B cell (primary cell): ENCODE data around the gene CLCN1. TPM values are rescaled to one million over a fixed set of nuclear protein-coding genes. Genes with fewer than 3 reads are reported as not detected.

ENCODE experiments used
- ATAC-seq: fragments of 200-7000 bp; cut with Tn5 transposase; one replicate; pipeline ENCODE4 v1.10.0; 2021; ENCODE audit warnings: low read depth, mild to moderate bottlenecking, moderate number of reproducible peaks, moderate library complexity
- CTCF ChIA-PET: fragments of 350-600 bp; sonication (Branson Sonifier 250); formaldehyde crosslinking; loops from one replicate; lab custom pipeline; 2021; ENCODE audit warnings: antibody characterized with exemption, inconsistent platforms; lab: Charles Lee
- POLR2A ChIA-PET: fragments of 350-600 bp; sonication (Branson Sonifier 250); formaldehyde crosslinking; loops from one replicate; lab custom pipeline; 2021; ENCODE audit warnings: antibody characterized with exemption; lab: Charles Lee
- DNase-seq: peaks from one replicate; pipeline ENCODE4 v3.0.0; 2013
- H2AFZ ChIP-seq: 2 replicates; pipeline ENCODE4 v1.6.1; 2012; ENCODE audit warnings: mild to moderate bottlenecking, low read depth, low read length; ENCODE audit not compliant: insufficient read depth, poor library complexity, severe bottlenecking
- H3K27ac ChIP-seq, 2 donors: 1 replicate in 1 of 2; 2 replicates in 1 of 2; pipeline ENCODE4 v1.5.1; 2012 to 2013; ENCODE audit warnings: low read length in 2 of 2, mild to moderate bottlenecking in 2 of 2, moderate library complexity in 1 of 2
- H3K27me3 ChIP-seq, 4 experiments: fragments of 200-600 bp in 1 of 4; sonication (generic) in 1 of 4; replicated peaks in 1 of 4; 1 replicate in 2 of 4; 2 replicates in 2 of 4; pipeline versions ENCODE4 v1.6.1 to v1.7.0; 2013 to 2016; ENCODE audit warnings: low read length in 3 of 4, mild to moderate bottlenecking in 2 of 4, mixed read lengths in 1 of 4, moderate library complexity in 1 of 4; ENCODE audit not compliant: insufficient read depth in 4 of 4, control insufficient read depth in 3 of 4; ENCODE audit errors: control extremely low read depth in 1 of 4
- H3K36me3 ChIP-seq, 2 experiments: replicated peaks in 1 of 2; 1 replicate in 1 of 2; 2 replicates in 1 of 2; pipeline versions ENCODE4 v1.6.1 to v1.7.1; 2013; ENCODE audit warnings: low read length in 1 of 2; ENCODE audit not compliant: insufficient read depth in 2 of 2, control insufficient read depth in 1 of 2; ENCODE audit errors: control extremely low read depth in 1 of 2, extremely low read depth in 1 of 2
- H3K4me1 ChIP-seq, 2 donors: fragments of 200-600 bp in 1 of 2; sonication (generic) in 1 of 2; 1 replicate in 1 of 2; 2 replicates in 1 of 2; pipeline versions ENCODE4 v1.5.1 to v1.6.1; 2013 to 2017; ENCODE audit warnings: low read length in 2 of 2; ENCODE audit not compliant: control insufficient read depth in 2 of 2, insufficient read depth in 2 of 2
- H3K4me2 ChIP-seq: replicated peaks from 2 replicates; pipeline ENCODE3; 2012; ENCODE audit warnings: mild to moderate bottlenecking, low read depth, low read length; ENCODE audit not compliant: poor library complexity, severe bottlenecking
- H3K4me3 ChIP-seq, 5 experiments: fragments of 200-600 bp in 1 of 5; sonication (generic) in 1 of 5; 1 replicate in 3 of 5; 2 replicates in 2 of 5; pipeline versions ENCODE4 v1.5.1 to v1.7.0; 2011 to 2016; ENCODE audit warnings: low read length in 4 of 5, mild to moderate bottlenecking in 4 of 5, low read depth in 2 of 5, control low read depth in 1 of 5, moderate library complexity in 1 of 5; ENCODE audit not compliant: insufficient read depth in 1 of 5; ENCODE audit errors: control extremely low read depth in 1 of 5, extremely low read depth in 1 of 5
- H3K79me2 ChIP-seq: fragments of 200-600 bp; sonication (generic); one replicate; pipeline ENCODE4 v1.6.0; 2016; ENCODE audit warnings: low read length; ENCODE audit not compliant: control insufficient read depth, insufficient read depth
- H3K9ac ChIP-seq: fragments of 200-600 bp; sonication (generic); 2 replicates; pipeline ENCODE4 v1.6.1; 2017; ENCODE audit warnings: mild to moderate bottlenecking, low read length, moderate library complexity
- H3K9me3 ChIP-seq, 3 donors: one replicate each; pipeline versions ENCODE4 v1.6.1 to v1.7.1; 2013; ENCODE audit warnings: low read length in 2 of 3; ENCODE audit not compliant: control insufficient read depth in 2 of 3, insufficient read depth in 1 of 3; ENCODE audit errors: control extremely low read depth in 1 of 3
- H4K20me1 ChIP-seq: 2 replicates; pipeline ENCODE4 v1.6.0; 2012; ENCODE audit warnings: mild to moderate bottlenecking, low read length; ENCODE audit not compliant: insufficient read depth, control insufficient read depth, poor library complexity, severe bottlenecking
- H3K27ac Mint-ChIP-seq: one replicate; pipeline ENCODE4 v1.8.0; 2021; ENCODE audit warnings: mixed read lengths
- H3K27me3 Mint-ChIP-seq: one replicate; pipeline ENCODE4 v1.8.0; 2021; ENCODE audit warnings: mixed read lengths
- H3K4me1 Mint-ChIP-seq: one replicate; pipeline ENCODE4 v1.8.0; 2021; ENCODE audit warnings: mixed read lengths
- H3K4me3 Mint-ChIP-seq: one replicate; pipeline ENCODE4 v1.8.0; 2021; ENCODE audit warnings: mixed read lengths
- H3K9me3 Mint-ChIP-seq: one replicate; pipeline ENCODE4 v1.8.0; 2022; ENCODE audit warnings: mixed read lengths; ENCODE audit not compliant: insufficient read depth
- EZH2 ChIP-seq: IDR thresholded peaks from 2 replicates; pipeline ENCODE4 v1.6.1; 2012; ENCODE audit warnings: borderline replicate concordance, low read depth, mild to moderate bottlenecking, moderate library complexity, low read length; ENCODE audit not compliant: insufficient read depth, poor library complexity, severe bottlenecking
- WGBS: methylation state at CpG from one replicate; pipeline ENCODE4 v1.1.5; 2013; ENCODE audit warnings: missing lambda C conversion rate; ENCODE audit not compliant: insufficient coverage; 5-methylcytosine and 5-hydroxymethylcytosine counted together
- intact Hi-C: fragments of 100-400 bp; cut with micrococcal nuclease; formaldehyde crosslinking; loops from one replicate; pipeline ENCODE4 v1.10.0; 2022
- polyA plus RNA-seq: library from polyadenylated mRNA; depleted of rRNA; stranded (reverse); fragments of >200 nt; gene quantifications from 2 replicates; pipeline ENCODE4 v1.2.3, GENCODE V29; 2012
- total RNA-seq, 2 donors: library from RNA; stranded (reverse); fragments of 120-200 nt in 1 of 2; gene quantifications; 1 replicate in 1 of 2; 2 replicates in 1 of 2; pipeline versions ENCODE4 v1.2.3 to v1.2.4, GENCODE V29; 2013 to 2022
- TF ChIP-seq, protein P1 (sequence below): fragments of 200-600 bp; IDR thresholded peaks from one replicate; pipeline ENCODE4 v1.8.0; 2022; ENCODE audit warnings: antibody characterized with exemption, mild to moderate bottlenecking

CLCN1 gene
- total and polyA plus RNA-seq, 2 donors (not counting 1 experiment from before 2014, with no cell fraction given) = not detected

DNA sequence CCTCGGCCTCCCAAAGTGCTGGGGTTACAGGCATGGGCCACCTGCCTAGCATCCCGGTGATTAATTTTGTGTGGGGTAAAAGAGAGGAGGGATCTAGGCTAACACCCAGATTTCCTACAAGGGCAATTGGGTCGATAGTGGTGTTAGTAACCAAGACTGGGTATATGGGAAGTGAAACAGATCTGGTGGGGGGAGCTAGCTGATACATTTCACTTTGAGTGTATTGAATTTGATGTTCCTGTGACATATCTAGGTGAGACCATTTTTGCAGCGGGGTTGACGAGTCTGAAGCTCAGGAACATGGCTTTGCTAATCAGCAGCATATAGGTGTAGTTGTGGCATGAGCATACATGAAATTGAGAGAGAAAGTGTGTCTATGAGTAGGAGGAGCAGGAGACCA lies 12.0 kb downstream of the CLCN1 start:
- no peak overlapping the region for H3K4me3 ChIP-seq
- H3K27me3 ChIP-seq = peaks cover 0 to 2% (median 0%) of the 10 kb centered on the region in 4 experiments
- WGBS = 77% methylated on average over 5 of the region's 5 CpGs
- peak; percentile 57 for DNase-seq
- POLR2A ChIA-PET = no interaction called here
- peaks cover 37% of the 10 kb centered on the region for H3K4me1 Mint-ChIP-seq
- H3K27ac ChIP-seq = peak overlapping the region; percentile 25 to 40
- CTCF ChIA-PET = interaction anchor here (0.8 to 3.1 kb wide), 5 partner anchors 17 to 89 kb away, joined by 3 to 10 read pairs (median 7); no protein-coding TSS in a partner anchor
- intact Hi-C loops = loop anchor here (10.0 kb wide), 1 partner anchor 47 kb away; no protein-coding TSS in a partner anchor
- peak overlapping the region; percentile 60 for H3K4me3 Mint-ChIP-seq
- no peak overlapping the region for H3K9ac ChIP-seq
- no peaks in the 10 kb centered on the region for H3K9me3 Mint-ChIP-seq
- peaks cover 18 to 36% of the 10 kb centered on the region in 2 donors for H3K4me1 ChIP-seq
- H2AFZ ChIP-seq = peak overlapping the region; percentile 36
- no peaks in the 10 kb centered on the region for H3K36me3 ChIP-seq
- peak overlapping the region; percentile 78 for H3K27ac Mint-ChIP-seq
- TF ChIP-seq EZH2 = no peak
- TF ChIP-seq, protein P1, sequence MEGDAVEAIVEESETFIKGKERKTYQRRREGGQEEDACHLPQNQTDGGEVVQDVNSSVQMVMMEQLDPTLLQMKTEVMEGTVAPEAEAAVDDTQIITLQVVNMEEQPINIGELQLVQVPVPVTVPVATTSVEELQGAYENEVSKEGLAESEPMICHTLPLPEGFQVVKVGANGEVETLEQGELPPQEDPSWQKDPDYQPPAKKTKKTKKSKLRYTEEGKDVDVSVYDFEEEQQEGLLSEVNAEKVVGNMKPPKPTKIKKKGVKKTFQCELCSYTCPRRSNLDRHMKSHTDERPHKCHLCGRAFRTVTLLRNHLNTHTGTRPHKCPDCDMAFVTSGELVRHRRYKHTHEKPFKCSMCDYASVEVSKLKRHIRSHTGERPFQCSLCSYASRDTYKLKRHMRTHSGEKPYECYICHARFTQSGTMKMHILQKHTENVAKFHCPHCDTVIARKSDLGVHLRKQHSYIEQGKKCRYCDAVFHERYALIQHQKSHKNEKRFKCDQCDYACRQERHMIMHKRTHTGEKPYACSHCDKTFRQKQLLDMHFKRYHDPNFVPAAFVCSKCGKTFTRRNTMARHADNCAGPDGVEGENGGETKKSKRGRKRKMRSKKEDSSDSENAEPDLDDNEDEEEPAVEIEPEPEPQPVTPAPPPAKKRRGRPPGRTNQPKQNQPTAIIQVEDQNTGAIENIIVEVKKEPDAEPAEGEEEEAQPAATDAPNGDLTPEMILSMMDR = no peak
- no peaks in the 10 kb centered on the region for H3K27me3 Mint-ChIP-seq
- no peaks in the 10 kb centered on the region for H3K79me2 ChIP-seq
- peak overlapping the region; percentile 42 for H3K4me2 ChIP-seq
- no peaks in the 10 kb centered on the region for H3K9me3 ChIP-seq
- ATAC-seq = peak; percentile 80
- no peaks in the 10 kb centered on the region for H4K20me1 ChIP-seq

DNA sequence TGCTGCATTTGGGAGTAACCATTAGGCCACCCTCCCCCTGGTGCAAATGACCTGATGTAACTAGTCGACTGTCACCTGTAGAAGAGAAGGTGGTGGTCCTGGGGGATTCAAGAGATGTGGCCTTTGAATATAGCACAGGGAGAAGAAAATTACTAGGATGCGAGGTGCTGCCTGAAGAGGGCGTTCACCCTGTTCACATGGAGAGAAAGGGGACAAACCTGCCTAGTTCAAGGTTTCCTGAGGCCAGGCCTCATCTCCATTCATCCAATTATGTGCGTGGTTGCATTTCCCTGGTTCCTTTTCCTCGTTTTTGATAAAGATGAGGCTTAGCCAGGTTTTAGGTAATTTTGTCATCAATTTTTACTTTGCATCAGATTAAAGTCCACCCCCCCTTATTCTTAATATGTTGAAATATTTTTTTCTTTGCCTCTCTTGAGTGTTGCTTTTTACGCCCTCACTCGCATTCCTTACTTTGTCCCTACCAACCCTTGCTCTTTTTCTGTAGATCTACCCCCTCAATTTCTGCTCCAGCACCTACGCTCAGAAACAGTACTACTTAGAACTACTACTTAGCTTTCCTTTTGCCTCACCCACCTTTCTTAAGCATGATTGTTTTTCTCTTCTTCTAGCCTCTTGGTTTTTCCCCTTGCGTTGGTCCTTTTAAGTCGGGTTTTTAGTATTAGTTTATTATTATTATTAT lies 13.7 kb downstream of the CLCN1 start:
- H3K27ac ChIP-seq = no peak overlapping the region
- CTCF ChIA-PET = interaction anchor here (1.3 to 3.1 kb wide), 3 partner anchors 19 to 51 kb away, joined by 3 to 10 read pairs (median 7); no protein-coding TSS in a partner anchor
- no peak overlapping the region for H3K27ac Mint-ChIP-seq
- DNase-seq = no peak
- H3K9me3 Mint-ChIP-seq = no peaks in the 10 kb centered on the region
- H3K4me3 ChIP-seq = no peak overlapping the region
- no peaks in the 10 kb centered on the region for H3K36me3 ChIP-seq
- intact Hi-C loops = loop anchor here (10.0 kb wide), 1 partner anchor 45 kb away; no protein-coding TSS in a partner anchor
- no peak overlapping the region for H3K4me2 ChIP-seq
- TF ChIP-seq, protein P1 = no peak
- no peak for TF ChIP-seq EZH2
- peaks cover 29% of the 10 kb centered on the region for H3K4me1 Mint-ChIP-seq
- no peak overlapping the region for H3K9ac ChIP-seq
- POLR2A ChIA-PET = interaction anchor here (0.7 kb wide), 1 partner anchor 11 kb away, joined by 3 read pairs; no protein-coding TSS in a partner anchor
- no peaks in the 10 kb centered on the region for H4K20me1 ChIP-seq
- WGBS = 100% methylated on average over 5 of the region's 10 CpGs
- H3K4me3 Mint-ChIP-seq = no peak overlapping the region
- H3K27me3 Mint-ChIP-seq = no peaks in the 10 kb centered on the region
- peaks cover 0 to 1% (median 0%) of the 10 kb centered on the region in 4 experiments for H3K27me3 ChIP-seq
- ATAC-seq = no peak
- peaks cover 18 to 29% of the 10 kb centered on the region in 2 donors for H3K4me1 ChIP-seq
- no peak overlapping the region for H2AFZ ChIP-seq
- no peaks in the 10 kb centered on the region for H3K9me3 ChIP-seq
- no peaks in the 10 kb centered on the region for H3K79me2 ChIP-seq
